Activated CD4-positive, alpha-beta memory T cell treated with anti-CD3 and anti-CD28 coated beads for 36 hours (primary cell): ENCODE data around the gene PRRC2B. TPM values are rescaled to one million over a fixed set of nuclear protein-coding genes. Genes with fewer than 3 reads are reported as not detected.
A peak's percentile ranks its signal among the peaks of the same experiment; 100 is the strongest.

Experiments
- CTCF ChIA-PET: fragments of 350-600 bp; sonication (Branson Sonifier 250); formaldehyde crosslinking; loops from one replicate; lab custom pipeline; 2021; ENCODE audit warnings: antibody characterized with exemption, inconsistent platforms; lab: Charles Lee
- POLR2A ChIA-PET: fragments of 350-600 bp; sonication (Branson Sonifier 250); formaldehyde crosslinking; loops from one replicate; lab custom pipeline; 2021; ENCODE audit warnings: antibody characterized with exemption; lab: Charles Lee
- DNase-seq: peaks from one replicate; pipeline ENCODE4 v3.0.0-alpha.2; 2020
- H3K27ac Mint-ChIP-seq: one replicate; pipeline ENCODE4 v1.8.0; 2021; ENCODE audit warnings: mixed read lengths
- H3K27me3 Mint-ChIP-seq: one replicate; pipeline ENCODE4 v1.8.0; 2021; ENCODE audit warnings: mixed read lengths
- H3K36me3 Mint-ChIP-seq: one replicate; pipeline ENCODE4 v1.8.0; 2021; ENCODE audit warnings: mixed read lengths
- H3K4me1 Mint-ChIP-seq: one replicate; pipeline ENCODE4 v1.8.0; 2021; ENCODE audit warnings: low read depth, mixed read lengths
- H3K4me3 Mint-ChIP-seq: one replicate; pipeline ENCODE4 v1.8.0; 2021; ENCODE audit warnings: mild to moderate bottlenecking, mixed read lengths
- H3K9me3 Mint-ChIP-seq: one replicate; pipeline ENCODE4 v1.8.0; 2021; ENCODE audit warnings: mixed read lengths
- intact Hi-C: fragments of 100-400 bp; cut with micrococcal nuclease; formaldehyde crosslinking; loops from one replicate; pipeline ENCODE4 v1.15.1; 2023
- total RNA-seq, 2 experiments: library from RNA; stranded (reverse); gene quantifications; one replicate each; pipeline ENCODE4 v1.2.3, GENCODE V29; 2021

Gene PRRC2B
- total RNA-seq, 2 experiments from 2014 or later: 127 to 135 TPM

- H3K4me3 Mint-ChIP-seq: no peak overlapping the region
- H3K9me3 Mint-ChIP-seq: no peaks in the 10 kb centered on the region
- H3K27ac Mint-ChIP-seq: no peak overlapping the region
- POLR2A ChIA-PET: no interaction called here
- intact Hi-C loops: no loop called here
- H3K27me3 Mint-ChIP-seq: no peaks in the 10 kb centered on the region
- H3K4me1 Mint-ChIP-seq: peaks cover 86% of the 10 kb centered on the region
- CTCF ChIA-PET: interaction anchor here (0.6 to 1.5 kb wide), 2 partner anchors 19 to 28 kb away, joined by 3 read pairs; no protein-coding TSS in a partner anchor
- DNase-seq: no peak
- no peaks in the 10 kb centered on the region for H3K36me3 Mint-ChIP-seq
Observed at GRCh38 chr9:131402073-131402472, 8.2 kb downstream of the PRRC2B start.

- Mint-ChIP-seq H3K27ac (no peak overlapping the region), H3K4me1 (peaks cover 86% of the 10 kb centered on the region), H3K9me3 (no peaks in the 10 kb centered on the region), H3K27me3 (no peaks in the 10 kb centered on the region), H3K36me3 (no peaks in the 10 kb centered on the region), H3K4me3 (no peak overlapping the region)
- CTCF ChIA-PET: interaction anchor here (1.5 kb wide), 1 partner anchor 18 kb away, joined by 3 read pairs; no protein-coding TSS in a partner anchor
- intact Hi-C loops: no loop called here
- POLR2A ChIA-PET: interaction anchor here (1.0 kb wide), 1 partner anchor 100 kb away, joined by 3 read pairs; the partner anchor contains the start of gene POMT1
- no peak for DNase-seq
Observed at GRCh38 chr9:131402738-131403492, 9.0 kb downstream of the PRRC2B start.

GRCh38 chr9:131403493-131403773 lies 9.5 kb downstream of the PRRC2B start:
- Mint-ChIP-seq H3K27me3 (no peaks in the 10 kb centered on the region), H3K36me3 (no peaks in the 10 kb centered on the region), H3K27ac (no peak overlapping the region), H3K9me3 (no peaks in the 10 kb centered on the region), H3K4me3 (no peak overlapping the region), H3K4me1 (peaks cover 86% of the 10 kb centered on the region)
- POLR2A ChIA-PET: interaction anchor here (1.0 kb wide), 1 partner anchor 100 kb away, joined by 3 read pairs; the partner anchor contains the start of gene POMT1
- DNase-seq: no peak
- intact Hi-C loops: no loop called here
- CTCF ChIA-PET: no interaction called here

GRCh38 chr9:131404581-131404980 lies 10.7 kb downstream of the PRRC2B start:
- Mint-ChIP-seq H3K9me3 (no peaks in the 10 kb centered on the region), H3K36me3 (no peaks in the 10 kb centered on the region), H3K4me1 (peaks cover 92% of the 10 kb centered on the region), H3K27ac (no peak overlapping the region), H3K4me3 (peak overlapping the region; percentile 18), H3K27me3 (no peaks in the 10 kb centered on the region)
- CTCF ChIA-PET: interaction anchor here (1.0 to 2.1 kb wide), 3 partner anchors 8 to 73 kb away, joined by 3 to 9 read pairs (median 5); no protein-coding TSS in a partner anchor
- no peak for DNase-seq
- intact Hi-C loops: no loop called here
- POLR2A ChIA-PET: interaction anchor here (0.7 to 1.0 kb wide), 2 partner anchors 10 to 14 kb away, joined by 3 to 6 read pairs; no protein-coding TSS in a partner anchor

- ChIA-PET CTCF (interaction anchor here (1.0 to 2.1 kb wide), 3 partner anchors 8 to 72 kb away, joined by 3 to 9 read pairs (median 5); no protein-coding TSS in a partner anchor), POLR2A (interaction anchor here (0.7 to 1.3 kb wide), 3 partner anchors 9 to 14 kb away, joined by 3 to 6 read pairs (median 5); no protein-coding TSS in a partner anchor)
- H3K9me3 Mint-ChIP-seq: no peaks in the 10 kb centered on the region
- H3K27me3 Mint-ChIP-seq: no peaks in the 10 kb centered on the region
- H3K4me1 Mint-ChIP-seq: peaks cover 92% of the 10 kb centered on the region
- H3K4me3 Mint-ChIP-seq: peak overlapping the region; percentile 18
- DNase-seq: no peak
- intact Hi-C loops: loop anchor here (5.0 kb wide), 1 partner anchor 53 kb away; no protein-coding TSS in a partner anchor
- peaks cover under 1% of the 10 kb centered on the region for H3K36me3 Mint-ChIP-seq
- peak overlapping the region; percentile 23 for H3K27ac Mint-ChIP-seq
Observed at GRCh38 chr9:131404987-131405386, 11.1 kb downstream of the PRRC2B start.

- H3K27ac Mint-ChIP-seq: no peak overlapping the region
- no peak for DNase-seq
- POLR2A ChIA-PET: interaction anchor here (1.0 to 1.3 kb wide), 2 partner anchors 9 to 13 kb away, joined by 3 to 5 read pairs; no protein-coding TSS in a partner anchor
Observed at GRCh38 chr9:131405428-131405827, 11.5 kb downstream of the PRRC2B start.

GRCh38 chr9:131405858-131406537 lies 12.1 kb downstream of the PRRC2B start:
- Mint-ChIP-seq H3K27me3 (no peaks in the 10 kb centered on the region), H3K9me3 (no peaks in the 10 kb centered on the region), H3K36me3 (peaks cover 4% of the 10 kb centered on the region), H3K4me3 (peak overlapping the region; percentile 54), H3K27ac (peak overlapping the region; percentile 20), H3K4me1 (peaks cover 94% of the 10 kb centered on the region)
- intact Hi-C loops: loop anchor here (1.0 to 5.0 kb wide), 2 partner anchors 11 to 54 kb away; no protein-coding TSS in a partner anchor
- no peak for DNase-seq
- CTCF ChIA-PET: interaction anchor here (1.2 to 2.2 kb wide), 7 partner anchors 8 to 74 kb away, joined by 3 to 10 read pairs (median 5); no protein-coding TSS in a partner anchor
- POLR2A ChIA-PET: interaction anchor here (1.1 to 1.3 kb wide), 2 partner anchors 10 to 33 kb away, joined by 3 to 5 read pairs; no protein-coding TSS in a partner anchor

More at GRCh38 chr9:131405428-131405827, 11.5 kb downstream of the PRRC2B start:
- Mint-ChIP-seq H3K4me1 (peaks cover 94% of the 10 kb centered on the region), H3K27me3 (no peaks in the 10 kb centered on the region), H3K4me3 (no peak overlapping the region), H3K36me3 (peaks cover 4% of the 10 kb centered on the region), H3K9me3 (no peaks in the 10 kb centered on the region)
- CTCF ChIA-PET: interaction anchor here (1.0 to 2.1 kb wide), 3 partner anchors 8 to 72 kb away, joined by 3 to 9 read pairs (median 5); no protein-coding TSS in a partner anchor
- intact Hi-C loops: loop anchor here (5.0 kb wide), 1 partner anchor 53 kb away; no protein-coding TSS in a partner anchor

GRCh38 chr9:131406563-131407436 lies 12.9 kb downstream of the PRRC2B start:
- ChIA-PET POLR2A (interaction anchor here (0.5 to 1.1 kb wide), 5 partner anchors 10 to 166 kb away, joined by 3 to 4 read pairs (median 3); no protein-coding TSS in a partner anchor), CTCF (interaction anchor here (1.2 to 2.2 kb wide), 11 partner anchors 8 to 73 kb away, joined by 3 to 10 read pairs (median 5); no protein-coding TSS in a partner anchor)
- Mint-ChIP-seq H3K9me3 (no peaks in the 10 kb centered on the region), H3K4me1 (peaks cover 92% of the 10 kb centered on the region), H3K4me3 (peak overlapping the region; percentile 54), H3K36me3 (peaks cover 5% of the 10 kb centered on the region), H3K27ac (peak overlapping the region; percentile 65), H3K27me3 (no peaks in the 10 kb centered on the region)
- intact Hi-C loops: loop anchor here (1.0 to 5.0 kb wide), 2 partner anchors 11 to 54 kb away; no protein-coding TSS in a partner anchor
- DNase-seq: no peak

- intact Hi-C loops: loop anchor here (5.0 kb wide), 1 partner anchor 55 kb away; no protein-coding TSS in a partner anchor
- no peaks in the 10 kb centered on the region for H3K27me3 Mint-ChIP-seq
- H3K4me3 Mint-ChIP-seq: peak overlapping the region; percentile 54
- H3K27ac Mint-ChIP-seq: peak overlapping the region; percentile 65
- peak; percentile 53 for DNase-seq
- peaks cover 5% of the 10 kb centered on the region for H3K36me3 Mint-ChIP-seq
- ChIA-PET POLR2A (no interaction called here), CTCF (interaction anchor here (1.2 to 2.2 kb wide), 8 partner anchors 11 to 72 kb away, joined by 3 to 10 read pairs (median 5); no protein-coding TSS in a partner anchor)
- H3K4me1 Mint-ChIP-seq: peaks cover 89% of the 10 kb centered on the region
- H3K9me3 Mint-ChIP-seq: no peaks in the 10 kb centered on the region
Observed at GRCh38 chr9:131407717-131408195, 13.9 kb downstream of the PRRC2B start.

GRCh38 chr9:131409458-131409992 lies 15.6 kb downstream of the PRRC2B start:
- Mint-ChIP-seq H3K36me3 (peaks cover 11% of the 10 kb centered on the region), H3K9me3 (no peaks in the 10 kb centered on the region), H3K27me3 (no peaks in the 10 kb centered on the region), H3K27ac (peak overlapping the region; percentile 80), H3K4me3 (no peak overlapping the region), H3K4me1 (peaks cover 86% of the 10 kb centered on the region)
- CTCF ChIA-PET: no interaction called here
- intact Hi-C loops: loop anchor here (5.0 kb wide), 1 partner anchor 57 kb away; no protein-coding TSS in a partner anchor
- POLR2A ChIA-PET: no interaction called here
- DNase-seq: no peak
